GM12878 (cell line): ENCODE measurements around the gene FAM110A. TPM values are rescaled to one million over a fixed set of nuclear protein-coding genes. Genes with fewer than 3 reads are reported as not detected.

Source experiments
- ATAC-seq: fragments of 200-7000 bp; cut with Tn5 transposase; 3 replicates; pipeline ENCODE4 v1.9.1; 2020; ENCODE audit warnings: mild to moderate bottlenecking, moderate library complexity
- BruUV-seq: library from RNA; stranded (reverse); fragments of 400-500 nt; replicated peaks from 2 replicates; lab custom pipeline; 2021; lab: Mats Ljungman, UMichigan
- CTCF ChIA-PET: fragments of 300-600 bp; sonication (Branson Sonifier 250); formaldehyde crosslinking; extraction: SDS; loops from one replicate; lab custom pipeline; 2021; ENCODE audit warnings: inconsistent platforms; lab: Yijun Ruan, JAX
- POLR2A ChIA-PET: fragments of 350-600 bp; formaldehyde crosslinking; extraction: SDS; loops from one replicate; lab custom pipeline; 2021; ENCODE audit warnings: inconsistent platforms; lab: Charles Lee
- RAD21 ChIA-PET: fragments of 300-600 bp; sonication (Branson Sonifier 250); formaldehyde crosslinking; loops from one replicate; lab custom pipeline; 2023; ENCODE audit warnings: antibody characterized with exemption; ENCODE audit not compliant: unreplicated experiment; lab: Charles Lee
- SMC1A ChIA-PET: fragments of 300-600 bp; sonication (Branson Sonifier 250); formaldehyde crosslinking; loops from one replicate; lab custom pipeline; 2023; ENCODE audit not compliant: unreplicated experiment, uncharacterized antibody; lab: Charles Lee
- DNase-seq: peaks from one replicate; pipeline ENCODE4 v3.0.0-alpha.2; 2011; ENCODE audit warnings: low read depth, low spot score
- FAIRE-seq: peaks from 3 replicates; lab custom pipeline; 2011; peaks lifted over from hg19 to GRCh38; lab: Jason Lieb, UNC
- H2AFZ ChIP-seq: 2 replicates; pipeline ENCODE4 v1.6.0; 2011; ENCODE audit warnings: low read depth, low read length, control low read depth; ENCODE audit not compliant: control insufficient read depth
- H3K27ac ChIP-seq: 2 replicates; pipeline ENCODE4 v1.5.1; 2011; ENCODE audit warnings: control low read depth; ENCODE audit not compliant: control insufficient read depth, insufficient read depth
- H3K27me3 ChIP-seq, 2 experiments: replicated peaks in 1 of 2; 2 replicates each; pipeline versions ENCODE4 v1.6.0 to v1.6.1; 2011; ENCODE audit warnings: low read length in 1 of 2; ENCODE audit not compliant: control insufficient read depth in 2 of 2, insufficient read depth in 2 of 2
- H3K36me3 ChIP-seq, 2 experiments: 2 replicates each; pipeline ENCODE4 v1.5.1; 2011; ENCODE audit warnings: low read length in 1 of 2; ENCODE audit not compliant: control insufficient read depth in 2 of 2, insufficient read depth in 2 of 2
- H3K4me1 ChIP-seq: 2 replicates; pipeline ENCODE4 v1.6.1; 2011; ENCODE audit warnings: mild to moderate bottlenecking, low read length, moderate library complexity, mixed read lengths; ENCODE audit not compliant: control insufficient read depth, insufficient read depth
- H3K4me2 ChIP-seq: 2 replicates; pipeline ENCODE4 v1.6.0; 2011; ENCODE audit warnings: control low read depth; ENCODE audit not compliant: control insufficient read depth, insufficient read depth
- H3K4me3 ChIP-seq: fragments of 200-600 bp; sonication (generic); 2 replicates; pipeline ENCODE4 v1.5.1; 2016
- H3K79me2 ChIP-seq: 2 replicates; pipeline ENCODE4 v1.6.0; 2011; ENCODE audit warnings: low read length; ENCODE audit not compliant: control insufficient read depth, insufficient read depth
- H3K9ac ChIP-seq: 2 replicates; pipeline ENCODE4 v1.8.0; 2011; ENCODE audit warnings: low read length, control low read depth, mixed read lengths; ENCODE audit not compliant: control insufficient read depth, insufficient read depth
- H3K9me3 ChIP-seq: replicated peaks from 3 replicates; pipeline ENCODE4 v1.5.1; 2011; ENCODE audit warnings: mild to moderate bottlenecking, low read length; ENCODE audit not compliant: control insufficient read depth, insufficient read depth
- H4K20me1 ChIP-seq: 2 replicates; pipeline ENCODE4 v1.6.0; 2011; ENCODE audit not compliant: control insufficient read depth, insufficient read depth
- ATF7 ChIP-seq: fragments of 450-650 bp; IDR thresholded peaks from 2 replicates; pipeline ENCODE4 v1.6.1; 2016; ENCODE audit warnings: low read depth, mild to moderate bottlenecking
- BCLAF1 ChIP-seq: fragments of 450-650 bp; IDR thresholded peaks from 2 replicates; pipeline ENCODE4 v1.6.1; 2017; ENCODE audit warnings: antibody characterized with exemption, mild to moderate bottlenecking, moderate library complexity
- ELK1 ChIP-seq: IDR thresholded peaks from 2 replicates; pipeline ENCODE4 v1.6.1; 2012; ENCODE audit warnings: low read depth, low read length, improper control_type of control experiment
- ESRRA ChIP-seq: IDR thresholded peaks from 2 replicates; pipeline ENCODE4 v1.6.1; 2012; ENCODE audit warnings: mild to moderate bottlenecking, low read length, improper control_type of control experiment
- IKZF2 ChIP-seq, 2 experiments: fragments of 450-650 bp; IDR thresholded peaks; 2 replicates each; pipeline ENCODE4 v1.6.1; 2017; ENCODE audit warnings: mild to moderate bottlenecking in 2 of 2, moderate library complexity in 2 of 2
- NBN ChIP-seq: fragments of 450-650 bp; IDR thresholded peaks from 2 replicates; pipeline ENCODE4 v1.6.1; 2016
- NR2C2 ChIP-seq: IDR thresholded peaks from 2 replicates; pipeline ENCODE4 v1.6.1; 2011; ENCODE audit warnings: borderline replicate concordance, low read depth; ENCODE audit not compliant: control insufficient read depth, insufficient read length
- NR2F1 ChIP-seq: fragments of 450-650 bp; conservative IDR thresholded peaks from 2 replicates; pipeline ENCODE4 v1.6.1; 2017; ENCODE audit warnings: mild to moderate bottlenecking
- POLR2A ChIP-seq: IDR thresholded peaks from 2 replicates; pipeline ENCODE4 v1.6.1; 2011; ENCODE audit warnings: low read depth, mild to moderate bottlenecking, low read length
- POU2F2 ChIP-seq: IDR thresholded peaks from 3 replicates; pipeline ENCODE4 v1.6.1; 2011; ENCODE audit warnings: low read depth, mild to moderate bottlenecking, low read length, borderline replicate concordance
- SKIL ChIP-seq: fragments of 450-650 bp; IDR thresholded peaks from 2 replicates; pipeline ENCODE4 v1.6.1; 2017; ENCODE audit warnings: mild to moderate bottlenecking, low read depth, inconsistent platforms; ENCODE audit not compliant: poor library complexity, severe bottlenecking
- SMC3 ChIP-seq: IDR thresholded peaks from 2 replicates; pipeline ENCODE4 v1.6.1; 2011; ENCODE audit warnings: low read length, improper control_type of control experiment, borderline replicate concordance
- WGBS: methylation state at CpG from one replicate; pipeline ENCODE4 v1.1.6; 2016; ENCODE audit warnings: low lambda C conversion rate; ENCODE audit not compliant: insufficient replicate concordance, insufficient coverage; ENCODE audit errors: missing lambda C conversion rate; 5-methylcytosine and 5-hydroxymethylcytosine counted together
- in situ Hi-C: fragments of 300-500 bp; cut with MboI; formaldehyde crosslinking; loops from 9 replicates; pipeline ENCODE4 v1.14.3; 2018; ENCODE audit warnings: mixed read lengths
- intact Hi-C: fragments of 100-400 bp; cut with micrococcal nuclease; formaldehyde crosslinking; loops from one replicate; pipeline ENCODE4 v1.14.2; 2022; ENCODE audit not compliant: unreplicated experiment
- polyA plus RNA-seq, 11 experiments: library from polyadenylated mRNA; depleted of rRNA in 4 of 11; unstranded in 6 of 11; stranded (reverse) in 5 of 11; fragments of >200 nt; fragmentation: Nextera tagmentation in 4 of 11; fragmentation: Illumina TruSeq in 1 of 11; extraction: Ambion mirVana in 4 of 11; extraction: Trizol in 1 of 11; gene quantifications; 1 replicate in 1 of 11; 2 replicates in 10 of 11; pipeline versions ENCODE4 v1.2.1 to v1.2.3, GENCODE V29; 2011 to 2016; ENCODE audit warnings: inconsistent platforms in 2 of 11, missing spikeins in 2 of 11, low read depth in 1 of 11
- total RNA-seq, 4 experiments: library from RNA; depleted of rRNA in 3 of 4; stranded (reverse); fragments of >200 nt in 3 of 4; fragmentation: Illumina TruSeq in 1 of 4; extraction: Trizol in 1 of 4; gene quantifications; 2 replicates each; pipeline versions ENCODE4 v1.2.1 to v1.2.3, GENCODE V29; 2013 to 2021
- TF ChIP-seq, protein P1 (sequence below): fragments of 450-650 bp; IDR thresholded peaks from 2 replicates; pipeline ENCODE4 v1.6.1; 2018; ENCODE audit warnings: mild to moderate bottlenecking, low read depth, moderate library complexity; ENCODE audit not compliant: partially characterized antibody

Gene FAM110A
- total and polyA plus RNA-seq, 10 of the 15 experiments (the other 5 are each of a cell fraction or from before 2014, with no cell fraction given): 1.1 to 14.8 (median 7.4) TPM

GRCh38 chr20:821731-822065, 11.8 kb upstream of the FAM110A start (continued):
- TF ChIP-seq SKIL (no peak), NBN (no peak)
- TF ChIP-seq, all 136 proteins: peak for 0

- POLR2A ChIA-PET: interaction anchor here (0.7 kb wide), 1 partner anchor 116 kb away, joined by 5 read pairs; no protein-coding TSS in a partner anchor
- no TSS peak for BruUV-seq
- Histone ChIP-seq H3K27me3 (no peaks in the 10 kb centered on the region), H3K9me3 (no peaks in the 10 kb centered on the region; the same call in 2 of the 3 replicates), H3K4me2 (no peak overlapping the region), H2AFZ (no peak overlapping the region), H3K27ac (no peak overlapping the region), H3K79me2 (no peaks in the 10 kb centered on the region), H3K9ac (no peak overlapping the region), H3K4me1 (no peaks in the 10 kb centered on the region; the same call in 1 of the 2 replicates), H3K36me3 (no peaks in the 10 kb centered on the region), H3K4me3 (no peak overlapping the region), H4K20me1 (no peaks in the 10 kb centered on the region; the same call in 1 of the 2 replicates)
- CTCF ChIA-PET: interaction anchor here (0.7 kb wide), 1 partner anchor 378 kb away, joined by 4 read pairs; no protein-coding TSS in a partner anchor
- DNase-seq (no peak), ATAC-seq (no peak), FAIRE-seq (no peak)
- SMC1A ChIA-PET: no interaction called here
- intact Hi-C loops: no loop called here
- WGBS: 37% methylated on average over 11 of the region's 12 CpGs
- in situ Hi-C loops: no loop called here
- RAD21 ChIA-PET: no interaction called here
- TF ChIP-seq ESRRA (no peak), ATF7 (no peak), NR2F1 (no peak), NR2C2 (no peak), IKZF2 (IDR thresholded peaks at IDR 0.05) (no peak), POLR2A (no peak), ELK1 (no peak), SMC3 (no peak), POU2F2 (no peak), BCLAF1 (no peak)
- TF ChIP-seq, protein P1, sequence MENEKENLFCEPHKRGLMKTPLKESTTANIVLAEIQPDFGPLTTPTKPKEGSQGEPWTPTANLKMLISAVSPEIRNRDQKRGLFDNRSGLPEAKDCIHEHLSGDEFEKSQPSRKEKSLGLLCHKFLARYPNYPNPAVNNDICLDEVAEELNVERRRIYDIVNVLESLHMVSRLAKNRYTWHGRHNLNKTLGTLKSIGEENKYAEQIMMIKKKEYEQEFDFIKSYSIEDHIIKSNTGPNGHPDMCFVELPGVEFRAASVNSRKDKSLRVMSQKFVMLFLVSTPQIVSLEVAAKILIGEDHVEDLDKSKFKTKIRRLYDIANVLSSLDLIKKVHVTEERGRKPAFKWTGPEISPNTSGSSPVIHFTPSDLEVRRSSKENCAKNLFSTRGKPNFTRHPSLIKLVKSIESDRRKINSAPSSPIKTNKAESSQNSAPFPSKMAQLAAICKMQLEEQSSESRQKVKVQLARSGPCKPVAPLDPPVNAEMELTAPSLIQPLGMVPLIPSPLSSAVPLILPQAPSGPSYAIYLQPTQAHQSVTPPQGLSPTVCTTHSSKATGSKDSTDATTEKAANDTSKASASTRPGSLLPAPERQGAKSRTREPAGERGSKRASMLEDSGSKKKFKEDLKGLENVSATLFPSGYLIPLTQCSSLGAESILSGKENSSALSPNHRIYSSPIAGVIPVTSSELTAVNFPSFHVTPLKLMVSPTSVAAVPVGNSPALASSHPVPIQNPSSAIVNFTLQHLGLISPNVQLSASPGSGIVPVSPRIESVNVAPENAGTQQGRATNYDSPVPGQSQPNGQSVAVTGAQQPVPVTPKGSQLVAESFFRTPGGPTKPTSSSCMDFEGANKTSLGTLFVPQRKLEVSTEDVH: no peak
These were observed 10.6 kb upstream of the FAM110A start for GRCh38 chr20:822651-823573.
